ENCODE results near the gene LTBP2.

- no peak for TF ChIP-seq EZH2 (IDR thresholded peaks at IDR 0.05; ENCODE audit: borderline replicate concordance)
- TF ChIP-seq, protein P1, sequence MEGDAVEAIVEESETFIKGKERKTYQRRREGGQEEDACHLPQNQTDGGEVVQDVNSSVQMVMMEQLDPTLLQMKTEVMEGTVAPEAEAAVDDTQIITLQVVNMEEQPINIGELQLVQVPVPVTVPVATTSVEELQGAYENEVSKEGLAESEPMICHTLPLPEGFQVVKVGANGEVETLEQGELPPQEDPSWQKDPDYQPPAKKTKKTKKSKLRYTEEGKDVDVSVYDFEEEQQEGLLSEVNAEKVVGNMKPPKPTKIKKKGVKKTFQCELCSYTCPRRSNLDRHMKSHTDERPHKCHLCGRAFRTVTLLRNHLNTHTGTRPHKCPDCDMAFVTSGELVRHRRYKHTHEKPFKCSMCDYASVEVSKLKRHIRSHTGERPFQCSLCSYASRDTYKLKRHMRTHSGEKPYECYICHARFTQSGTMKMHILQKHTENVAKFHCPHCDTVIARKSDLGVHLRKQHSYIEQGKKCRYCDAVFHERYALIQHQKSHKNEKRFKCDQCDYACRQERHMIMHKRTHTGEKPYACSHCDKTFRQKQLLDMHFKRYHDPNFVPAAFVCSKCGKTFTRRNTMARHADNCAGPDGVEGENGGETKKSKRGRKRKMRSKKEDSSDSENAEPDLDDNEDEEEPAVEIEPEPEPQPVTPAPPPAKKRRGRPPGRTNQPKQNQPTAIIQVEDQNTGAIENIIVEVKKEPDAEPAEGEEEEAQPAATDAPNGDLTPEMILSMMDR (IDR thresholded peaks at IDR 0.05; ENCODE audit: poor library complexity), result no peak
These were observed 28.2 kb downstream of the LTBP2 start for GRCh38 chr14:74583689-74584434.

All from hepatocyte (in vitro differentiated cells).